HepG2 (cell line): ENCODE measurements around the gene NEDD4L. TPM values are rescaled to one million over a fixed set of nuclear protein-coding genes. Genes with fewer than 3 reads are reported as not detected.

Experiments
- AKNA ChIP-seq: sonication (generic); formaldehyde crosslinking; IDR thresholded peaks from 2 replicates; pipeline ENCODE4 v1.4.0; 2020; ENCODE audit warnings: missing genetic modification reagents, borderline replicate concordance
- ATAD3A ChIP-seq: sonication (generic); formaldehyde crosslinking; IDR thresholded peaks from 2 replicates; pipeline ENCODE4 v1.4.0; 2020; ENCODE audit warnings: missing genetic modification reagents
- HNRNPK ChIP-seq: fragments of 200-400 bp; formaldehyde crosslinking; IDR thresholded peaks from 2 replicates; pipeline ENCODE4 v1.6.1; 2018; ENCODE audit warnings: low read length, low read depth, moderate library complexity, mild to moderate bottlenecking; ENCODE audit not compliant: poor library complexity, severe bottlenecking
- ISL2 ChIP-seq: sonication (generic); formaldehyde crosslinking; IDR thresholded peaks from 2 replicates; pipeline ENCODE4 v1.5.0; 2020; ENCODE audit warnings: missing genetic modification reagents
- MAFG ChIP-seq: sonication (generic); formaldehyde crosslinking; IDR thresholded peaks from 2 replicates; pipeline ENCODE4 v1.5.1; 2020; ENCODE audit warnings: mild to moderate bottlenecking, missing genetic modification reagents
- MTF1 ChIP-seq: sonication (generic); formaldehyde crosslinking; IDR thresholded peaks from 2 replicates; pipeline ENCODE4 v1.5.0; 2020; ENCODE audit warnings: missing genetic modification reagents
- NFYC ChIP-seq: IDR thresholded peaks from 2 replicates; pipeline ENCODE4 v1.6.1; 2016; ENCODE audit warnings: missing genetic modification reagents, missing compliant biosample characterization
- NR3C1 ChIP-seq: sonication (generic); formaldehyde crosslinking; IDR thresholded peaks from 2 replicates; pipeline ENCODE4 v1.4.0; 2020; ENCODE audit warnings: missing genetic modification reagents
- PATZ1 ChIP-seq: sonication (generic); formaldehyde crosslinking; IDR thresholded peaks from 2 replicates; pipeline ENCODE4 v1.4.0; 2020; ENCODE audit warnings: missing genetic modification reagents
- POLR2A ChIP-seq, 2 experiments: IDR thresholded peaks; 2 replicates each; pipeline ENCODE4 v1.6.1; 2011; ENCODE audit warnings: low read depth in 2 of 2, low read length in 2 of 2, mild to moderate bottlenecking in 1 of 2, moderate library complexity in 1 of 2; ENCODE audit not compliant: insufficient read depth in 1 of 2
- RFXAP ChIP-seq: sonication (generic); formaldehyde crosslinking; IDR thresholded peaks from 2 replicates; pipeline ENCODE4 v1.4.0; 2020; ENCODE audit warnings: missing genetic modification reagents, borderline replicate concordance
- SMAD1 ChIP-seq: sonication (generic); formaldehyde crosslinking; IDR thresholded peaks from 2 replicates; pipeline ENCODE4 v1.4.0; 2020; ENCODE audit warnings: missing genetic modification reagents, low read depth, mild to moderate bottlenecking, borderline replicate concordance
- ZBTB42 ChIP-seq: sonication (generic); formaldehyde crosslinking; IDR thresholded peaks from 2 replicates; pipeline ENCODE4 v1.5.0; 2020; ENCODE audit warnings: mild to moderate bottlenecking, missing genetic modification reagents
- ZEB1 ChIP-seq: IDR thresholded peaks from 2 replicates; pipeline ENCODE4 v1.6.1; 2012; ENCODE audit warnings: mild to moderate bottlenecking, low read depth, inconsistent platforms; ENCODE audit not compliant: insufficient replicate concordance
- ZNF101 ChIP-seq: sonication (generic); formaldehyde crosslinking; IDR thresholded peaks from 2 replicates; pipeline ENCODE4 v1.4.0; 2020; ENCODE audit warnings: mild to moderate bottlenecking, low read depth, missing genetic modification reagents, borderline replicate concordance
- ZNF17 ChIP-seq: sonication (generic); formaldehyde crosslinking; IDR thresholded peaks from 2 replicates; pipeline ENCODE4 v1.5.0; 2020; ENCODE audit warnings: mild to moderate bottlenecking, missing genetic modification reagents
- ZNF484 ChIP-seq: sonication (generic); formaldehyde crosslinking; IDR thresholded peaks from 2 replicates; pipeline ENCODE4 v1.5.1; 2020; ENCODE audit warnings: mild to moderate bottlenecking, low read depth, missing genetic modification reagents, borderline replicate concordance
- ZNF615 ChIP-seq: sonication (generic); formaldehyde crosslinking; IDR thresholded peaks from 2 replicates; pipeline ENCODE4 v1.5.0; 2020; ENCODE audit warnings: mild to moderate bottlenecking, missing genetic modification reagents, borderline replicate concordance
- ZNF713 ChIP-seq: sonication (generic); formaldehyde crosslinking; IDR thresholded peaks from 2 replicates; pipeline ENCODE4 v1.4.0; 2020; ENCODE audit warnings: mild to moderate bottlenecking, missing genetic modification reagents
- ZNF740 ChIP-seq: sonication (generic); formaldehyde crosslinking; IDR thresholded peaks from 2 replicates; pipeline ENCODE4 v1.4.0; 2020; ENCODE audit warnings: missing genetic modification reagents
- ZNF780A ChIP-seq: sonication (generic); formaldehyde crosslinking; IDR thresholded peaks from 2 replicates; pipeline ENCODE4 v1.8.0; 2022; ENCODE audit warnings: mild to moderate bottlenecking, missing genetic modification reagents, moderate library complexity
- ZNF782 ChIP-seq: sonication (generic); formaldehyde crosslinking; IDR thresholded peaks from 2 replicates; pipeline ENCODE4 v1.4.0; 2020; ENCODE audit warnings: missing genetic modification reagents, mild to moderate bottlenecking, borderline replicate concordance
- ZNF891 ChIP-seq: sonication (generic); formaldehyde crosslinking; IDR thresholded peaks from 2 replicates; pipeline ENCODE4 v1.5.0; 2020; ENCODE audit warnings: mild to moderate bottlenecking, missing genetic modification reagents
- polyA plus RNA-seq, 8 experiments: library from polyadenylated mRNA; depleted of rRNA in 3 of 8; stranded (reverse) in 7 of 8; unstranded in 1 of 8; fragments of >200 nt; fragmentation: Illumina TruSeq in 4 of 8; extraction: Trizol in 4 of 8; gene quantifications; 2 replicates each; pipeline versions ENCODE4 v1.2.1 to v1.2.3, GENCODE V29; 2011 to 2016; ENCODE audit warnings: low read depth in 4 of 8, missing spikeins in 1 of 8, mixed read lengths in 1 of 8; ENCODE audit not compliant: insufficient read depth in 1 of 8
- total RNA-seq, 5 experiments: library from RNA; depleted of rRNA; stranded (reverse); fragments of >200 nt; fragmentation: Illumina TruSeq; extraction: Trizol; gene quantifications; 2 replicates each; pipeline ENCODE4 v1.2.3, GENCODE V29; 2016; ENCODE audit warnings: low read depth in 1 of 5

Gene NEDD4L
- total and polyA plus RNA-seq, 2 of the 13 experiments (the other 11 are each of a cell fraction or from before 2014, with no cell fraction given) = 168 to 390 TPM

GRCh38 chr18:58402951-58403702 is 359.1 kb downstream of the NEDD4L start (continued):
- peak; percentile 48; the same call in 1 of the 2 replicates for TF ChIP-seq NFYC (CRISPR knock-in tag)
- TF ChIP-seq MAFG (CRISPR knock-in tag) = no peak
- no peak for TF ChIP-seq ZNF17
- no peak; the same call in 1 of the 2 replicates for TF ChIP-seq AKNA (CRISPR knock-in tag)
- TF ChIP-seq ZNF891 (CRISPR knock-in tag) = peak; percentile 64; the same call in 1 of the 2 replicates
- TF ChIP-seq ZNF780A (CRISPR knock-in tag) = no peak
- TF ChIP-seq RFXAP (CRISPR knock-in tag) = peak; percentile 75
- no peak for TF ChIP-seq ATAD3A
- no peak for TF ChIP-seq ZEB1
- TF ChIP-seq ZNF615 (CRISPR knock-in tag) = no peak
- peak; percentile 78 for TF ChIP-seq PATZ1 (CRISPR knock-in tag)
- TF ChIP-seq ISL2 (CRISPR knock-in tag) = peak; percentile 80
- TF ChIP-seq NR3C1 (CRISPR knock-in tag) = no peak
- TF ChIP-seq SMAD1 = peak; percentile 79; the same call in 1 of the 2 replicates
- no peak for TF ChIP-seq HNRNPK
- no peak for TF ChIP-seq ZNF740 (CRISPR knock-in tag)
- no peak for TF ChIP-seq POLR2A (IDR thresholded peaks at IDR 0.05; ENCODE audit: insufficient read depth in 1 of 2, low read depth in 2 of 2, low read length in 2 of 2)
- peak; percentile 72; the same call in 1 of the 2 replicates for TF ChIP-seq ZBTB42
- no peak; the same call in 1 of the 2 replicates for TF ChIP-seq ZNF713 (CRISPR knock-in tag)
- TF ChIP-seq ZNF101 = no peak
- no peak for TF ChIP-seq MTF1 (CRISPR knock-in tag)
- no peak for TF ChIP-seq ZNF782 (CRISPR knock-in tag)
- no peak for TF ChIP-seq ZNF484 (CRISPR knock-in tag)
